ENCODE results near the gene DNAL1.

Gene DNAL1

GRCh38 chr14:73709904-73710469, 65.2 kb downstream of the DNAL1 start:
- no peak for DNase-seq

- DNase-seq: no peak
These were observed 66.0 kb downstream of the DNAL1 start for GRCh38 chr14:73710737-73711136.

- DNase-seq: no peak
These were observed 67.3 kb downstream of the DNAL1 start for GRCh38 chr14:73712071-73712506.

- DNase-seq: peak; percentile 68
These were observed 67.9 kb downstream of the DNAL1 start for GRCh38 chr14:73712540-73713180.

- DNase-seq: no peak
These were observed 68.5 kb downstream of the DNAL1 start for GRCh38 chr14:73713206-73713802.

GRCh38 chr14:73713803-73714655, 69.2 kb downstream of the DNAL1 start, which contains the start of gene PNMA1:
Gene PNMA1 (minus strand): TSS chr14:73714384. CDS start chr14:73713639, 745 bp downstream.
- peak; percentile 86 for DNase-seq

- no peak for DNase-seq
These were observed 69.9 kb downstream of the DNAL1 start for GRCh38 chr14:73714656-73715081.

GRCh38 chr14:73715707-73716106, 70.9 kb downstream of the DNAL1 start:
- no peak for DNase-seq

GRCh38 chr14:73717266-73717665, 72.5 kb downstream of the DNAL1 start:
- no peak for DNase-seq

GRCh38 chr14:73717711-73718417, 73.1 kb downstream of the DNAL1 start:
- DNase-seq: no peak

- no peak for DNase-seq
These were observed 73.8 kb downstream of the DNAL1 start for GRCh38 chr14:73718418-73719251.

GRCh38 chr14:73719361-73719760, 74.6 kb downstream of the DNAL1 start:
- no peak for DNase-seq

GRCh38 chr14:73719791-73720190, 75.0 kb downstream of the DNAL1 start:
- no peak for DNase-seq

GRCh38 chr14:73720636-73721035, 75.8 kb downstream of the DNAL1 start:
- DNase-seq: no peak

GRCh38 chr14:73721101-73721821, 76.5 kb downstream of the DNAL1 start:
- DNase-seq: no peak

- DNase-seq: no peak
These were observed 77.8 kb downstream of the DNAL1 start for GRCh38 chr14:73722581-73722980.

- no peak for DNase-seq
These were observed 78.6 kb downstream of the DNAL1 start for GRCh38 chr14:73723406-73723796.

GRCh38 chr14:73723797-73724661, 79.2 kb downstream of the DNAL1 start:
- DNase-seq: no peak

GRCh38 chr14:73724696-73725095, 79.9 kb downstream of the DNAL1 start:
- no peak for DNase-seq
